ENCODE measurements around the gene NYAP2.

DNA sequence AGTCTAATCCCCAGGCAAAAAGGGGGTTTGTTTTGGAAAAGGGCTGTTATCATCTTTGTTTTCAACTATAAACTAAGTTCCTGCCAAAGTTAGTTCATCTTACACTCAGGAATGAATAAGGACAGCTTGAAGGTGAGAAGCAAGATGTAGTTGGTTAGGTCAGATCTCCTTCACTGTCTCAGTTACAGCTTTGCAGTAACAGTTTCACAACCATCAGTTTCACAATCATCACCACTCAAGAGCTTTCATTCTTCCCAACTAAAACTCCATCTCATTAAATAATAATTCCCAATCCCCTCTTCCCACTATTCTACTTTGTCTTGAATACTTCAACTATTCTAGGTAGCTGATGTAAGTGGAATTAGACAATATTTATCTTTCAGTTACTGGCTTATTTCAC lies 200.9 kb downstream of the NYAP2 start:
- TF ChIP-seq MAFK (IDR thresholded peaks at IDR 0.05; ENCODE audit: low read depth, low read length): no peak
- TF ChIP-seq, protein P1, sequence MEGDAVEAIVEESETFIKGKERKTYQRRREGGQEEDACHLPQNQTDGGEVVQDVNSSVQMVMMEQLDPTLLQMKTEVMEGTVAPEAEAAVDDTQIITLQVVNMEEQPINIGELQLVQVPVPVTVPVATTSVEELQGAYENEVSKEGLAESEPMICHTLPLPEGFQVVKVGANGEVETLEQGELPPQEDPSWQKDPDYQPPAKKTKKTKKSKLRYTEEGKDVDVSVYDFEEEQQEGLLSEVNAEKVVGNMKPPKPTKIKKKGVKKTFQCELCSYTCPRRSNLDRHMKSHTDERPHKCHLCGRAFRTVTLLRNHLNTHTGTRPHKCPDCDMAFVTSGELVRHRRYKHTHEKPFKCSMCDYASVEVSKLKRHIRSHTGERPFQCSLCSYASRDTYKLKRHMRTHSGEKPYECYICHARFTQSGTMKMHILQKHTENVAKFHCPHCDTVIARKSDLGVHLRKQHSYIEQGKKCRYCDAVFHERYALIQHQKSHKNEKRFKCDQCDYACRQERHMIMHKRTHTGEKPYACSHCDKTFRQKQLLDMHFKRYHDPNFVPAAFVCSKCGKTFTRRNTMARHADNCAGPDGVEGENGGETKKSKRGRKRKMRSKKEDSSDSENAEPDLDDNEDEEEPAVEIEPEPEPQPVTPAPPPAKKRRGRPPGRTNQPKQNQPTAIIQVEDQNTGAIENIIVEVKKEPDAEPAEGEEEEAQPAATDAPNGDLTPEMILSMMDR (conservative IDR thresholded peaks at IDR 0.05; ENCODE audit: low read depth, low read length): no peak
